Stimulated activated CD8-positive, alpha-beta memory T cell treated with anti-CD3 and anti-CD28 coated beads, Interleukin-15, amount 100 ng/mL, for 1 hour (primary cell): ENCODE measurements around the gene POLR1C.
"Not testable (repeated sequence)": the region's sequence is repeated elsewhere in the genome, so short reads cannot be mapped to it uniquely, and the experiment has no call there.

Source experiments
- DNase-seq: peaks from one replicate; pipeline ENCODE4 v3.0.0-alpha.2; 2020; ENCODE audit warnings: low read depth

The POLR1C gene

GRCh38 chr6:43492673-43493072 is 24.2 kb upstream of the POLR1C start:
- DNase-seq = no peak

- DNase-seq = no peak
Observed at GRCh38 chr6:43493230-43493629, 23.7 kb upstream of the POLR1C start.

GRCh38 chr6:43493833-43494232 is 23.1 kb upstream of the POLR1C start:
- DNase-seq = no peak

- no peak for DNase-seq
Observed at GRCh38 chr6:43494321-43494720, 22.6 kb upstream of the POLR1C start.

- no peak for DNase-seq
Observed at GRCh38 chr6:43494766-43495165, 22.1 kb upstream of the POLR1C start.

GRCh38 chr6:43495409-43495941 is 21.4 kb upstream of the POLR1C start:
- no peak for DNase-seq

- DNase-seq = no peak
Observed at GRCh38 chr6:43496370-43497128, 20.3 kb upstream of the POLR1C start.

- DNase-seq = no peak
Observed at GRCh38 chr6:43497129-43497396, 19.8 kb upstream of the POLR1C start.

GRCh38 chr6:43497689-43498088 is 19.2 kb upstream of the POLR1C start:
- no peak for DNase-seq

GRCh38 chr6:43498291-43498690 is 18.6 kb upstream of the POLR1C start:
- not testable (repeated sequence) for DNase-seq

GRCh38 chr6:43499028-43499815 is 17.7 kb upstream of the POLR1C start:
- DNase-seq = no peak

GRCh38 chr6:43500921-43501320 is 16.0 kb upstream of the POLR1C start:
- DNase-seq = no peak

- no peak for DNase-seq
Observed at GRCh38 chr6:43502666-43503065, 14.2 kb upstream of the POLR1C start.

- DNase-seq = no peak
Observed at GRCh38 chr6:43503443-43503842, 13.4 kb upstream of the POLR1C start.

- no peak for DNase-seq
Observed at GRCh38 chr6:43504756-43505593, 11.9 kb upstream of the POLR1C start.

GRCh38 chr6:43505718-43506117 is 11.2 kb upstream of the POLR1C start:
- DNase-seq = no peak

GRCh38 chr6:43506171-43506570 is 10.7 kb upstream of the POLR1C start:
- DNase-seq = no peak

- peak; percentile 62 for DNase-seq
Observed at GRCh38 chr6:43506667-43507471, 10.0 kb upstream of the POLR1C start.

- no peak for DNase-seq
Observed at GRCh38 chr6:43508481-43509141, 8.3 kb upstream of the POLR1C start.

GRCh38 chr6:43509142-43509983 is 7.5 kb upstream of the POLR1C start:
- DNase-seq = no peak
